Measurements from ENCODE around the gene SPTLC3. TPM values are rescaled to one million over a fixed set of nuclear protein-coding genes. Genes with fewer than 3 reads are reported as not detected.

The SPTLC3 gene
- total RNA-seq, 2 donors from 2014 or later = 6.6 to 9.7 TPM

- ATAC-seq = no peak
- intact Hi-C loops (cut with DNase I, micrococcal nuclease) = no loop called here
- no peak for DNase-seq
Measured at GRCh38 chr20:13148961-13149360, 140.2 kb downstream of the SPTLC3 start.

- no peak for ATAC-seq
- intact Hi-C loops (cut with DNase I, micrococcal nuclease) = no loop called here
Measured at GRCh38 chr20:13149371-13150105, 140.8 kb downstream of the SPTLC3 start.

GRCh38 chr20:13158369-13158768, 149.6 kb downstream of the SPTLC3 start:
- ATAC-seq = no peak
- DNase-seq = peak in 1 of 2 donors; percentile 27
- intact Hi-C loops (cut with DNase I, micrococcal nuclease) = no loop called here

More at GRCh38 chr20:13149371-13150105, 140.8 kb downstream of the SPTLC3 start:
- no peak for DNase-seq

- no peak for DNase-seq
- intact Hi-C loops (cut with DNase I, micrococcal nuclease) = no loop called here
- ATAC-seq = no peak
Measured at GRCh38 chr20:13159889-13160288, 151.1 kb downstream of the SPTLC3 start.

GRCh38 chr20:13165203-13165602, 156.4 kb downstream of the SPTLC3 start:
- DNase-seq (no peak), ATAC-seq (no peak)
- intact Hi-C loops (cut with DNase I, micrococcal nuclease) = no loop called here

GRCh38 chr20:13166011-13166410, 157.2 kb downstream of the SPTLC3 start:
- no peak for ATAC-seq
- intact Hi-C loops (cut with DNase I, micrococcal nuclease) = no loop called here

GRCh38 chr20:13166437-13166836, 157.7 kb downstream of the SPTLC3 start:
- ATAC-seq = no peak
- intact Hi-C loops (cut with DNase I, micrococcal nuclease) = no loop called here
- no peak for DNase-seq

More at GRCh38 chr20:13166011-13166410, 157.2 kb downstream of the SPTLC3 start:
- no peak for DNase-seq

- no peak for DNase-seq
- intact Hi-C loops (cut with DNase I, micrococcal nuclease) = no loop called here
- no peak for ATAC-seq
Measured at GRCh38 chr20:13169086-13169485, 160.3 kb downstream of the SPTLC3 start.

GRCh38 chr20:13170771-13171170, 162.0 kb downstream of the SPTLC3 start:
- DNase-seq = no peak
- intact Hi-C loops (cut with DNase I, micrococcal nuclease) = no loop called here

GRCh38 chr20:13173201-13173600, 164.4 kb downstream of the SPTLC3 start:
- DNase-seq (no peak), ATAC-seq (no peak)
- intact Hi-C loops (cut with DNase I, micrococcal nuclease) = no loop called here

More at GRCh38 chr20:13170771-13171170, 162.0 kb downstream of the SPTLC3 start:
- no peak for ATAC-seq

GRCh38 chr20:13174402-13174801, 165.6 kb downstream of the SPTLC3 start:
- intact Hi-C loops (cut with DNase I, micrococcal nuclease) = no loop called here
- ATAC-seq (no peak), DNase-seq (no peak)

- intact Hi-C loops (cut with DNase I, micrococcal nuclease) = no loop called here
- ATAC-seq (no peak), DNase-seq (no peak)
Measured at GRCh38 chr20:13180986-13181889, 172.5 kb downstream of the SPTLC3 start.

- intact Hi-C loops (cut with DNase I, micrococcal nuclease) = no loop called here
- DNase-seq = no peak
- ATAC-seq = no peak
Measured at GRCh38 chr20:13183005-13183404, 174.2 kb downstream of the SPTLC3 start.

- ATAC-seq (no peak), DNase-seq (no peak)
- intact Hi-C loops (cut with DNase I, micrococcal nuclease) = no loop called here
Measured at GRCh38 chr20:13186043-13186774, 177.4 kb downstream of the SPTLC3 start.

GRCh38 chr20:13187899-13188298, 179.1 kb downstream of the SPTLC3 start:
- intact Hi-C loops (cut with DNase I, micrococcal nuclease) = no loop called here
- DNase-seq (no peak), ATAC-seq (no peak)

- ATAC-seq = no peak
- intact Hi-C loops (cut with DNase I, micrococcal nuclease) = no loop called here
- DNase-seq = no peak
Measured at GRCh38 chr20:13199279-13199678, 190.5 kb downstream of the SPTLC3 start.

- intact Hi-C loops (cut with DNase I, micrococcal nuclease) = no loop called here
- no peak for ATAC-seq
- DNase-seq = no peak
Measured at GRCh38 chr20:13200767-13201500, 192.2 kb downstream of the SPTLC3 start.

- DNase-seq (no peak), ATAC-seq (no peak)
- intact Hi-C loops (cut with DNase I, micrococcal nuclease) = no loop called here
Measured at GRCh38 chr20:13202565-13202964, 193.8 kb downstream of the SPTLC3 start.

GRCh38 chr20:13205425-13205824, 196.7 kb downstream of the SPTLC3 start:
- intact Hi-C loops (cut with DNase I, micrococcal nuclease) = no loop called here

More at GRCh38 chr20:13205425-13205824, 196.7 kb downstream of the SPTLC3 start:
- DNase-seq (no peak), ATAC-seq (no peak)

Measured in left colon (tissue), 2 donors.